Measurements from ENCODE around the gene CTDSPL2. TPM values are rescaled to one million over a fixed set of nuclear protein-coding genes. Genes with fewer than 3 reads are reported as not detected.

The CTDSPL2 gene
- total and polyA plus RNA-seq, 2 donors (not counting 3 experiments of a cell fraction or from before 2014, with no cell fraction given) = 12.2 to 55.1 TPM

DNA sequence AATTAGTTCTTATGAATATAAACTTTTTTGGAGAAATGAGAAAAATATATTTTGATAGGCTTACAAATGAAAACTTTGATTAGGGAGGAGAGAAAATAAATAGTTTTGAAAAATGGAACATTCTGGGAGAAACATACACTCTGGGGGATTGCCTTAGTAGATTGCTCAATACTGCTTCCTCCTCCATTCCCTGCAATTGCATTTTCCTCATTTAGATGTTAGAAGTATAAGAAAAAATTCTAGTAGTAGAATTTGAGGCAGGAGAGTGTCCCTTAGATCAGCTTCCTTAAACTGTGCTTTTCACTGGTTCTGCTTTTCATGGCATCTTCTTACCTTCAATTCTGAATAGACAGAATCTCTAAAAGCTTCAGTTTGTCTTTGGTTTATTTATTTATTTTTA is 46.2 kb upstream of the CTDSPL2 start:
- Histone ChIP-seq H3K9me3 (replicated peaks; ENCODE audit: control insufficient read depth, insufficient read depth, low read length) (no peaks in the 10 kb centered on the region), H3K9me1 (replicated peaks; ENCODE audit: control insufficient read depth, extremely low read depth, insufficient read depth, low read length) (no peaks in the 10 kb centered on the region), H3K4me1 (ENCODE audit: control insufficient read depth, extremely low read depth, insufficient read depth, low read length) (no peaks in the 10 kb centered on the region), H3K9ac (replicated peaks; ENCODE audit: extremely low read depth, insufficient read depth, low read length) (no peak overlapping the region), H3K4me3 (replicated peaks in 1 of 3; ENCODE audit: insufficient read depth in 1 of 3, low read depth in 1 of 3, low read length in 3 of 3) (no peak overlapping the region), H2AFZ (ENCODE audit: low read depth, low read length) (no peak overlapping the region), H3K36me3 (ENCODE audit: control insufficient read depth in 2 of 2, extremely low read depth in 1 of 2, insufficient read depth in 2 of 2, low read length in 2 of 2) (no peaks in the 10 kb centered on the region), H3K27me3 (ENCODE audit: control insufficient read depth in 2 of 2, insufficient read depth in 2 of 2, low read length in 2 of 2) (no peaks in the 10 kb centered on the region), H3K79me2 (ENCODE audit: control insufficient read depth, insufficient read depth, low read length) (no peaks in the 10 kb centered on the region), H3K4me2 (ENCODE audit: insufficient read depth, low read length) (no peak overlapping the region), H4K20me1 (replicated peaks; ENCODE audit: control insufficient read depth, extremely low read depth, insufficient read depth, low read length) (no peaks in the 10 kb centered on the region), H3K27ac (ENCODE audit: insufficient read depth, low read depth, low read length) (no peak overlapping the region)
- CTCF ChIA-PET = interaction anchor here (1.4 kb wide), 1 partner anchor 53 kb away, joined by 3 read pairs; no protein-coding TSS in a partner anchor
- no peak for TF ChIP-seq MYC (IDR thresholded peaks at IDR 0.05; ENCODE audit: low read depth, low read length)
- TF ChIP-seq, protein P1, sequence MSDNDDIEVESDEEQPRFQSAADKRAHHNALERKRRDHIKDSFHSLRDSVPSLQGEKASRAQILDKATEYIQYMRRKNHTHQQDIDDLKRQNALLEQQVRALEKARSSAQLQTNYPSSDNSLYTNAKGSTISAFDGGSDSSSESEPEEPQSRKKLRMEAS (IDR thresholded peaks at IDR 0.05; ENCODE audit: insufficient read depth, insufficient read length) = no peak
- TF ChIP-seq GATA2 (IDR thresholded peaks at IDR 0.05; ENCODE audit: insufficient read depth, insufficient read length, low read depth, low read length) = no peak
- TF ChIP-seq POLR2A (IDR thresholded peaks at IDR 0.05; ENCODE audit: low read depth, low read length) = no peak
- no peak for TF ChIP-seq POLR2AphosphoS5 (IDR thresholded peaks at IDR 0.05; ENCODE audit: insufficient read depth, low read depth, low read length)
- TF ChIP-seq, protein P2, sequence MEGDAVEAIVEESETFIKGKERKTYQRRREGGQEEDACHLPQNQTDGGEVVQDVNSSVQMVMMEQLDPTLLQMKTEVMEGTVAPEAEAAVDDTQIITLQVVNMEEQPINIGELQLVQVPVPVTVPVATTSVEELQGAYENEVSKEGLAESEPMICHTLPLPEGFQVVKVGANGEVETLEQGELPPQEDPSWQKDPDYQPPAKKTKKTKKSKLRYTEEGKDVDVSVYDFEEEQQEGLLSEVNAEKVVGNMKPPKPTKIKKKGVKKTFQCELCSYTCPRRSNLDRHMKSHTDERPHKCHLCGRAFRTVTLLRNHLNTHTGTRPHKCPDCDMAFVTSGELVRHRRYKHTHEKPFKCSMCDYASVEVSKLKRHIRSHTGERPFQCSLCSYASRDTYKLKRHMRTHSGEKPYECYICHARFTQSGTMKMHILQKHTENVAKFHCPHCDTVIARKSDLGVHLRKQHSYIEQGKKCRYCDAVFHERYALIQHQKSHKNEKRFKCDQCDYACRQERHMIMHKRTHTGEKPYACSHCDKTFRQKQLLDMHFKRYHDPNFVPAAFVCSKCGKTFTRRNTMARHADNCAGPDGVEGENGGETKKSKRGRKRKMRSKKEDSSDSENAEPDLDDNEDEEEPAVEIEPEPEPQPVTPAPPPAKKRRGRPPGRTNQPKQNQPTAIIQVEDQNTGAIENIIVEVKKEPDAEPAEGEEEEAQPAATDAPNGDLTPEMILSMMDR (IDR thresholded peaks at IDR 0.05; ENCODE audit: extremely low read depth in 1 of 2, insufficient read depth in 1 of 2, low read depth in 1 of 2, low read length in 2 of 2) = no peak
- TF ChIP-seq EZH2 (IDR thresholded peaks at IDR 0.05; ENCODE audit: borderline replicate concordance, low read depth, low read length, severe bottlenecking) = no peak
- TF ChIP-seq FOS (IDR thresholded peaks at IDR 0.05; ENCODE audit: borderline replicate concordance, insufficient read depth, low read length) = no peak
- TF ChIP-seq JUN (IDR thresholded peaks at IDR 0.05; ENCODE audit: borderline replicate concordance, insufficient read depth, insufficient read length, low read depth) = no peak
- dilution Hi-C loops (cut with MboI; ENCODE audit: extremely low pct_ligation_motif_present, low sequenced_read_pairs) (no loop called here), intact Hi-C loops (cut with micrococcal nuclease) (no loop called here)
- POLR2A ChIA-PET = no interaction called here
- BruUV-seq (replicated peaks) = no TSS peak
- DNase-seq (ENCODE audit: low read depth, low spot score) = no peak
- FAIRE-seq = no peak
